ENCODE measurements around the gene RNLS. TPM values are rescaled to one million over a fixed set of nuclear protein-coding genes. Genes with fewer than 3 reads are reported as not detected.

Gene RNLS
- total RNA-seq, 2 donors from 2014 or later, result 2.1 to 2.4 TPM

DNA sequence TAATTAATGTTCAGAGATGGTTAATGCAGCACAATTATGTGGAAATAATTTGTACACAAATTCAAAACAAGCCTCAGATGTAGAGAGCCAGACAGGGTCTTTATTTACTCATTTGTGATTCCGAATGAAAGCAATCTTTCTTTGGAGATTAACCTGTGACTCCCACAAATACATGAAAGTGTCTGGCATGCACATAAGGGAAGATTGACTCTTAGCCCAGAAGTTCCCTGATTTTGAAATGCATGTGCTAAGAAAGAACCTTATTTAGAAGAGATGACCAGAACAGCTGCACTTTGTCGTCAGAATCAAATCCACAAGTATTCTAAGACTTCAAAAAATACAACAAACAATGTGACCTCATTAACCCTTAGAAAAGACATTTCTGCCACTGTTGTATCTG is 45.1 kb downstream of the RNLS start:
- Mint-ChIP-seq H3K9me3 (no peaks in the 10 kb centered on the region), H3K4me3 (no peak overlapping the region), H3K27me3 (peaks cover 4% of the 10 kb centered on the region), H3K27ac (no peak overlapping the region), H3K36me3 (ENCODE audit: low read depth) (no peaks in the 10 kb centered on the region), H3K4me1 (no peaks in the 10 kb centered on the region)
- ATAC-seq (replicated peaks), result no peak

DNA sequence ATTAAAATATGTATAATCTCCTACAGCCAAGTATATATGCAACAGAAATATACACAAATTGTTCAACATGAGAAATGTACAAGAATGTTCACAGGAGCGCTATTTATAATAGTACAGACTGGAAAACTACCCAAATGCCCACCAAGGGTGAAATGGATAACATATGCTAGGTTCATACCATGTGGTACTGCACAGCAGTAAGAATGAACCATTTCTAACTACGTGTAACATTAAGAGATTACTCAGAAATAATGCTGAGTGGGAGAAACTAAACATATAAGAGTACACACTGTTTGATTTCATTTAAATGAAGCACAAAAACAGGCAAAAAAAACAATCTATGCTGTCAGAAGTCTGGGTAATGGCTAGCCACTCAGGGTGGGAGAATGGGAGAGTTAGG is 45.8 kb downstream of the RNLS start:
- H3K4me1 Mint-ChIP-seq, result no peaks in the 10 kb centered on the region
- no peaks in the 10 kb centered on the region for H3K9me3 Mint-ChIP-seq
- H3K36me3 Mint-ChIP-seq (ENCODE audit: low read depth), result no peaks in the 10 kb centered on the region
- no peak for ATAC-seq (replicated peaks)
- peaks cover 4% of the 10 kb centered on the region for H3K27me3 Mint-ChIP-seq
- H3K4me3 Mint-ChIP-seq, result no peak overlapping the region
- H3K27ac Mint-ChIP-seq, result no peak overlapping the region

DNA sequence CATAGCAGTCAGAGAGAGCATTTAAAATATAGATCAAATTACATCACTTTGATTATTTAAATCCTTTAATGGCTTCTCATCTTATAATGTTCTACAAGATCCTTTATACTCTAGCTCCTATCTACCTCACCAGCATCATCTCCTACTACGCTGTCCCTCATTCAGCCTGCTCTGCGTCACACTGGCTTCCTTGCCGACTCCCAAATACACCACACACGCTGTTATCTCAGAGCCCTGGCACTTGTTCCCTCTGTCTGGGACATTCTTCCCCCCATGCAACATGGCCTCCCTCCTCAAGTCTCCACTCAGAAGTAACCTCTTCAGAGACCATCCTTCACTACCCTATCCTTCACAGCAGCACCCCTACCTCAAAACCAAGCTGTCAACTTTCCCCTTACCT is 46.7 kb downstream of the RNLS start:
- Mint-ChIP-seq H3K4me1 (no peaks in the 10 kb centered on the region), H3K9me3 (no peaks in the 10 kb centered on the region), H3K27ac (no peak overlapping the region), H3K27me3 (peaks cover 4% of the 10 kb centered on the region), H3K36me3 (ENCODE audit: low read depth) (no peaks in the 10 kb centered on the region), H3K4me3 (no peak overlapping the region)
- ATAC-seq (replicated peaks), result no peak

DNA sequence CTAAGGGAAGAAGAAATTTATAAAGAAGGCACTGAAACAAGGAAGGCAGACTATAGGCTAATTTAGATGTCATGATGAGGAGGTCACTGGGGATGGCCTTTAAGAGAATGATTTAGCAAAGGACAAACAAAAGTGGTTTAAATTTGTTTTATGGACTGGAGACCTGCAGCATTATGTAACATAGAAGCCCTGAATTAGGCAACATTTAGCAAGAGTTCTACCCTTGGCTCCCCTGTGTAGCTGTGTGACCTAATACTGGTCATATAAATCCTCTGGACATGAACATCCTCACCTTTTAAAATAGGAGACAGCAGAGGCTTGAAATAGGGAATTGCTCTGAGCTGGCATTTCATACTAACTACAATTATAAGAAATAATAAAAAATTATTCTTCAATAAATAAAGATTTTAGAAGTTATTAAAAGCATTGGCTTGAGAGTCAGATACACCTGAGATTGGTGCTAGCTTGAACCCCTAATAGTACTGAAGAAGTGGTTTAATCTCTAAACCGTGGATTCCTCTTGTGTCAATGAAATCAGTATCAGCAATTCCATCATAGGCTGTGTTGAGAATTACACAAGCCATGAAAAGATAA is 48.9 kb downstream of the RNLS start:
- no peaks in the 10 kb centered on the region for H3K36me3 Mint-ChIP-seq (ENCODE audit: low read depth)
- no peaks in the 10 kb centered on the region for H3K9me3 Mint-ChIP-seq
- no peaks in the 10 kb centered on the region for H3K4me1 Mint-ChIP-seq
- peaks cover 4% of the 10 kb centered on the region for H3K27me3 Mint-ChIP-seq
- H3K27ac Mint-ChIP-seq, result no peak overlapping the region
- no peak overlapping the region for H3K4me3 Mint-ChIP-seq
- no peak for ATAC-seq (replicated peaks)

DNA sequence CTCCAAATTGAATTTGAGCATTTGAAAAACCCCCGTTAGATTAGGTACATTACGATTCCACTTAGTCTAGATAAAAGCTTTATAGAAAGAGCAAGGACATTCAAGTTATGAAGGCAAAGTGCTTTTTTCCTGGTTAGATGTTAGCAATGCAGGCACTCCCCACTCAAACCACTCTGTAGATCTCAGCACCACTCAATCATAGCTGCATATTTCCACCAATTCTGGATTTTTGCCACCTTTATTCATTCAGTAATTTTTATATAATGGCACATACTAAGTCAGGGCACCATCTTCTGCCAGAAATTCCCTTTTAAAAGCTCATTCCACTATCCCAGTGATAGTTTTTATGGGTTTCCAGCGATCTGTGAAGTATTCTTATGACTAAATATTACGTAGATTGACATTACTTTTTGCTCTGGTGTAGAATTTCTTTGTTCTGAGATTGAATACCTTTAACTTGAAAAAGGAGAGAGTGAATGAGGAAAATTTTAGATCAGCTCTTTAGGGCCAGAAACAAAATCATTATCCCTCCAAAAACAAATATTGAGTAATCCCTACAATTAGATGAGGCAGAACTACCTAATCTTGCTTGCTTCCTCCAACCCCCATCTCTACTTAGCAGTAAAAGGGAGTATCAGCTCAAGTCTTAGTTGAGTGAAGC is 51.6 kb downstream of the RNLS start:
- H3K4me1 Mint-ChIP-seq, result no peaks in the 10 kb centered on the region
- H3K4me3 Mint-ChIP-seq, result no peak overlapping the region
- H3K9me3 Mint-ChIP-seq, result no peaks in the 10 kb centered on the region
- ATAC-seq (replicated peaks), result no peak
- H3K27me3 Mint-ChIP-seq, result peaks cover 2% of the 10 kb centered on the region
- H3K27ac Mint-ChIP-seq, result no peak overlapping the region
- H3K36me3 Mint-ChIP-seq (ENCODE audit: low read depth), result no peaks in the 10 kb centered on the region

DNA sequence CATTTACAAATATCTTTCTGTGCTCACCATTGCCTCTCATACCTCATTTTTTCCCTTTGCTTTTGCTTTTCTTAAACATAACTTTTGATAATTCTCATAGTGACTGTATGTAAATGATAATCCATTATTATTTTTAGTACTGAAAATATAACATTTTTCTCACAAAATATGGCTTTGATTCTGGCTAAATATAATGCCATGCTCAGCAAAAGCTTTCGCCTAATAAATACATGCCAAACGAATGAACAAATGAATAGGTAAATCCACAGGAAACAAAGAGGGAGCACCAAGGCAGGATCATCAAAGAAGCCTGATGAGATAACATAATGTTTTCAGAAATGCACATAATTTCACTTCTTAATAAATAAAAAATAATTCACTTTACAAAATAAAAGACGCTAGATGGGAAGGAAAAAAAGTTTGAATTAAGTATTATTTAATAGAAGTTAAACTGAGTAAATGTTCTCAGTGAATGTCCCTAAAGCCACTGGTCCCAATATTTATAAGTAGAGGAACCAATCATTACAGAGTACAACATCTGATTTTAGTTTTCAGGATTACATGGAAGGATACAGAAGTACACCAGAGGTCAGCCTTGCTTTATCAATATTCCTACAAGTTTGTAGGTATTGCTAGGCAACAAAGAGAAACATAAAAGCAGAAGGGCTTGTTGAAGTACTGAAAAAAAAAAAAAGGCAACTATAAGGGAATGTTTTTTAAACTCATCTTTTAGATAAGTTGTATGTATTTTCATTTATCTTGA is 52.3 kb downstream of the RNLS start:
- Mint-ChIP-seq H3K4me1 (no peaks in the 10 kb centered on the region), H3K9me3 (no peaks in the 10 kb centered on the region), H3K4me3 (no peak overlapping the region), H3K36me3 (ENCODE audit: low read depth) (no peaks in the 10 kb centered on the region), H3K27me3 (no peaks in the 10 kb centered on the region), H3K27ac (no peak overlapping the region)
- no peak for ATAC-seq (replicated peaks)

DNA sequence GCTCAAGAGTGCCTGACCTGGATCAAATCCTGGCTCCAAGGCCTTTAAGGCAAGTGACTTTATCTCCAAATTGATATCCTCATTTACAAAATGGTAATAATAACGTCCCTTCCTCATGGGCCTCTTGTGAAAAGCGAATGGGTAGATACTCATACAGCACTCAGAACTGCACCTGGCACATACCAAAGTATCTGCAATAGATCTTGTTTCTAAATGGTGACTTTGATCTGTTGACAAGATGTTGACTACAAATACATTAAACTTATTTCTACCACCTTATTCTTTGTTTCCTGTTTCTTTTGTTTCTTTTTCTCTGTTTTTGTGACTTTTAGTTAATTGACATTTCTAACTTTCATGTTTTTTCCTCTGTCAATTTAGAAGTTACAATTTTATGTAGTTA is 53.0 kb downstream of the RNLS start:
- no peaks in the 10 kb centered on the region for H3K36me3 Mint-ChIP-seq (ENCODE audit: low read depth)
- ATAC-seq (replicated peaks), result no peak
- H3K9me3 Mint-ChIP-seq, result no peaks in the 10 kb centered on the region
- no peak overlapping the region for H3K27ac Mint-ChIP-seq
- no peak overlapping the region for H3K4me3 Mint-ChIP-seq
- no peaks in the 10 kb centered on the region for H3K27me3 Mint-ChIP-seq
- no peaks in the 10 kb centered on the region for H3K4me1 Mint-ChIP-seq

DNA sequence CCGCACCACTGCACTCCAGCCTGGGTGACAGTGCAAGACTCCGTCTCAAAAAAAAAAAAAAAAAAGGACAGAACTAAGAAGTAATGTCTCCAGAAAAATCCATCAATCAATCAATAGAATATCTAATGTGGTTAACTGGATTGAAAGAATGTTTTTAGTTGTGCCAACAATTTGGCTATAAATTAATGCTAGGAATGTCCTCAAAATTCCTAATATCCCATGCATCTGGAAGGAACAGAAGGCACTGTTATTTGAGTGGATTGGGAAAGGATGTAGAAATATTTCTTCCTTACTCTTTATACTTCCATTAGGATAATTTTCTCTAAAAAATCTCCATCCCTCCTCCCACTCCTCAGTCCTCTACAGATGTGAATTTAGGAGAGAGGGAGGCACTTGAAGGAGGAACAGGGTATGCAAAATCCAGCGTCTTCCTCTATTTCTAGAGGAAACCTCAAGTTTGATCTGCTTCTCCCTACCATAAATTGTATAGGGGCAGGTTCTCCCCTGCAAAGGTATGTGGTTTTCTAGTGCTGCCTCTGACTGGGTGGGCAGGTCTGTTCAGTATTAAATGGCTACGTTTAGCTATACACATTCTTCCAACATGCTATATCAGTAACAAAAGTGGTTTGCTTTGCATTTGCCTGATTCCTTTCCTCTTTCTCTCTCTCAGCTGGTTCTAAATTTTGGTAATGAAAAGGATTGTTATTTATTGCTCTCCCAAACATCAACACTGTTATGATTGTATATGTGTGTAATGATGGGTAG is 54.1 kb downstream of the RNLS start:
- Mint-ChIP-seq H3K27ac (no peak overlapping the region), H3K36me3 (ENCODE audit: low read depth) (no peaks in the 10 kb centered on the region), H3K4me3 (no peak overlapping the region), H3K9me3 (no peaks in the 10 kb centered on the region), H3K4me1 (no peaks in the 10 kb centered on the region), H3K27me3 (no peaks in the 10 kb centered on the region)
- ATAC-seq (replicated peaks), result no peak

DNA sequence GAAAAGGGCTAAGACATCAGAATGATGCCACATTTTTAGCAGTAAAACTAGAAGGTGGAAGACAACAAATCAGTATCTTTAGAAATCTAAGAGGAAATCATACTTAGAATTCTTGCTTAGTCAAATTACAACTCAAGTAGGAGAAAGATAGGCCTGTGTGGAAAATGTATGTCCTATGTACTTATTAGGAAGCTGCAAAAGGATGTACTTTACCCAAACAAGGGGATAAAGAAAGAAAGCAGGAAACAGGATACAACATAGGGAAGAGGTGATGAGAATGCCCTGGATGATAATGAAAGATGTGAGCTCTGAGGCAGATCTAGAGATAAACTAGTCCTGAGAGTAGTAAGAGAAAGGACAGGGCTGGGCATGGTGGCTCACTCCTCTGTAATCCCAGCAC is 54.9 kb downstream of the RNLS start:
- no peak overlapping the region for H3K4me3 Mint-ChIP-seq
- H3K36me3 Mint-ChIP-seq (ENCODE audit: low read depth), result no peaks in the 10 kb centered on the region
- no peak overlapping the region for H3K27ac Mint-ChIP-seq
- H3K27me3 Mint-ChIP-seq, result no peaks in the 10 kb centered on the region
- H3K9me3 Mint-ChIP-seq, result no peaks in the 10 kb centered on the region
- no peaks in the 10 kb centered on the region for H3K4me1 Mint-ChIP-seq
- no peak for ATAC-seq (replicated peaks)

DNA sequence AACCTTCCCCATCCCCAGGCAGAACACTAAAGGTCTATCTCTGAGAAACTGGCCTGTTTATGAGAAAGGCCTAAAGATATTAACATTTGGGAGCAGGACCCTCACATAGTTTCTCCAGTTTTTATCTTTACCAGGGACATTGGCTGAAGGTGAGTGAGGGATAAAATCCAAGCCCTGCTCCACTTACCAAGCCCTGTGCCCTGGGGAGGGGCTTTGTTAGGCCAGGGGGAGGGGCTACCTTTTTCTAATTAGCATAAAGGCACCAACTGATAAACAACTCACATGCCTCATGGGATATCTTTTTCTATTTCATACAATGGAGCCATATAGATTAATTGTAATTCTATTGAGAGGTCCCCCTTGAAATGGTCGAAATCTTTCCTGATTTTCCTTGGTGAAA is 55.9 kb downstream of the RNLS start:
- no peak overlapping the region for H3K4me3 Mint-ChIP-seq
- no peaks in the 10 kb centered on the region for H3K27me3 Mint-ChIP-seq
- ATAC-seq (replicated peaks), result no peak
- H3K9me3 Mint-ChIP-seq, result no peaks in the 10 kb centered on the region
- no peaks in the 10 kb centered on the region for H3K36me3 Mint-ChIP-seq (ENCODE audit: low read depth)
- H3K27ac Mint-ChIP-seq, result no peak overlapping the region
- H3K4me1 Mint-ChIP-seq, result no peaks in the 10 kb centered on the region

DNA sequence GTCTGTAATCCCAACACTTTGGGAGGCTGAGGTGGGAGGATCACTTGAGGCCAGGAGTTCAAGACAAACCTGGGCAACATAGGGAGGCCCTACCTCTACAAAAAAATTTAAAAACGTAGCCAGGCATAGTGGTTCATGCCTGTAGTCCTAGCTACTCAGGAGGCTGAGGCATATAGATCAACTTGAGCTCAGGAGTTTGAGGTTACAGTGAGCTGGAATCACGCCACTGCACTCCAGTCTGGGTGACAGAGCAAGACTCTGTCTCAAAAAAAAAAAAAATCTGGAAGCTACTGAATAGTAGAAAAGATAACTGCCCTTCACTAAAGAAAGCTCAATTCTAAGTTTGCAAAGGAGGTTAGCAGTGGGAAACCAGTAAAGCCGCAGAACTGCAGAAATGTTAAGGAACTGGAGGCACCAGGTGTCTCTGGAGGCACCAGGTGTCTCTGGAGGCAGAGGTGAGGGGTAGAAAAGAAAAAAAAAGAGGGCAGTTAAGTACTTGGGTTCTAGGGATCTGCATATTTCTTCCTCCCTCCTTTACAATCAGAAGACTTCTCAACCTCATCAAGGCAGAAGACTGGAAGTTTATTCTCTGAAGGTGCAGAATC is 56.5 kb downstream of the RNLS start:
- no peaks in the 10 kb centered on the region for H3K4me1 Mint-ChIP-seq
- no peaks in the 10 kb centered on the region for H3K9me3 Mint-ChIP-seq
- no peak overlapping the region for H3K4me3 Mint-ChIP-seq
- no peaks in the 10 kb centered on the region for H3K36me3 Mint-ChIP-seq (ENCODE audit: low read depth)
- H3K27me3 Mint-ChIP-seq, result no peaks in the 10 kb centered on the region
- H3K27ac Mint-ChIP-seq, result no peak overlapping the region
- ATAC-seq (replicated peaks), result no peak

DNA sequence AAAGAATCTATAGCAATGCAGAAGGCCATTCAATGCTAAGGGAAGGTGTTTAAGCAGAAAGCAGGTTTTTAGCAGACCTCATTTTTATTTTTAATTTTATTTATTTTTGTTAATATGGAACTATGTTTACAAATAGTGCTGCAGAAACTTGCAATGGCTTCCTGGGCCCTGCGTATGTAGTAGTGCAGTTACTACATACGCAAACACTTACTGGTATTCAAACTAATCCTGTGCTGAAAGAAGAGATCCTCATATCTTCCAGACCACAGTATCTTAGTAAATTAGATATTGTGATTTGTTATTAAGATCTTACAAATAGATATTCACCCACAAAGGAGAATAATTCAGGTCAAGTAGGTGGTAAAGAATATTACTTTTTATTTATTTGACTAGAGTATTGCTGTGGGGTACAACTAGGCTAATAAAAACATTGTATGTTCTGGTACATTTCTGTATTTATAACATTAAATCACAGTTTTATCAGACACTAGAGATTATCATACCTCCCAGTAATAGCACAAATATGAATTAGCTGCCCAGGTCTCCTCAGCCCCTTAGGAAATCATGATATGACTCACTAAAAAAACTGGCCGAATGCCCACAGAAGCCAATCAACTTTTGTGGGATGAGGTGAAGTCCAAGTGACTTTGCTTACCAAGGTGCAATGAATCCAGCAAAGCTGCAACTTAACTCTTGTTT is 57.6 kb downstream of the RNLS start:
- Mint-ChIP-seq H3K9me3 (no peaks in the 10 kb centered on the region), H3K4me3 (no peak overlapping the region), H3K27ac (no peak overlapping the region), H3K27me3 (no peaks in the 10 kb centered on the region), H3K4me1 (no peaks in the 10 kb centered on the region), H3K36me3 (ENCODE audit: low read depth) (no peaks in the 10 kb centered on the region)
- no peak for ATAC-seq (replicated peaks)

DNA sequence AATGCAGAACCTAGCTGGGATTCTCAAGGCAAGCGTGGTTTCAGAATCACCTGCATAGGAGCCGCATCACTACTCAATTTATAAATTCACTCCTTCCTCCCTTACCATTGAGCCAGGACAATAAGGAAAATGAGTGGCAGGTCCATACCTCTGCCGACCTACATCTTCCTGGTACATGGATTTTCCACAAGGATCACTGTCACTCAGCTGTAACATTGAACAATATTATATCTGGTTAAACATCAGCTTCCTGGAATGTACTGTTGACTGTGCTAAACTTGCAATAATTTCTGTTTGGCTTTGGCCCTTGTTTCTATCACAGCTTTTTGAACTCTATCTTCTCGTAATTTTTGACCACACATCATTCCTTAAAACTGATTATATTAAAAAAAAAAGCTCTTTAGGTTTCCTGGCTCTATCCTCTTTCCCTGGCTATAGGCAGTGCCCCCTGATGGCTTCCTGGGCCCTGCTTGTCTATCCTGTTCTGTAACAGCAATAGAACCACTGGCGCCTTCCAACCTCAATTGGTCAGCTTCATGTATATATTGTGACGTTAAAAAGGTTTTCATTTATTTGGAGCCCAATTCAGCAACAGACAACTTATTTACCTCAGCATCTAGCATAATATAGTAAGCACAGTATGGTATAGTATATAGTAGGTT is 59.2 kb downstream of the RNLS start:
- H3K9me3 Mint-ChIP-seq, result no peaks in the 10 kb centered on the region
- H3K27ac Mint-ChIP-seq, result no peak overlapping the region
- H3K4me1 Mint-ChIP-seq, result no peaks in the 10 kb centered on the region
- ATAC-seq (replicated peaks), result no peak
- H3K36me3 Mint-ChIP-seq (ENCODE audit: low read depth), result no peaks in the 10 kb centered on the region
- no peak overlapping the region for H3K4me3 Mint-ChIP-seq
- no peaks in the 10 kb centered on the region for H3K27me3 Mint-ChIP-seq
